ENCODE results near the gene SYT6. TPM values are rescaled to one million over a fixed set of nuclear protein-coding genes. Genes with fewer than 3 reads are reported as not detected.

The SYT6 gene
- total and polyA plus RNA-seq, 3 donors from 2014 or later: 0.43 to 0.78 (median 0.71) TPM

GRCh38 chr1:114104949-114105348 lies 48.7 kb downstream of the SYT6 start:
- 93% methylated on average over 3 of the region's 3 CpGs for WGBS, 2 donors
- intact Hi-C loops (cut with DNase I; ENCODE audit: low total_unique reads): no loop called here
- no peak for TF ChIP-seq CTCF (IDR thresholded peaks at IDR 0.05)
- TF ChIP-seq POLR2A (IDR thresholded peaks at IDR 0.05): no peak
- no peak overlapping the region for H3K27ac ChIP-seq
- H3K27me3 ChIP-seq: no peaks in the 10 kb centered on the region
- DNase-seq: no peak
- H3K4me1 ChIP-seq: no peaks in the 10 kb centered on the region
- H3K36me3 ChIP-seq (ENCODE audit: low read depth, missing control alignments): no peaks in the 10 kb centered on the region
- no peaks in the 10 kb centered on the region for H3K9me3 ChIP-seq
- H3K4me3 ChIP-seq: no peak overlapping the region

- intact Hi-C loops (cut with DNase I; ENCODE audit: low total_unique reads): no loop called here
- no peak for DNase-seq
- TF ChIP-seq POLR2A (IDR thresholded peaks at IDR 0.05) (no peak), CTCF (IDR thresholded peaks at IDR 0.05) (no peak)
Observed at GRCh38 chr1:114103992-114104391, 49.7 kb downstream of the SYT6 start.

GRCh38 chr1:114102136-114102535 lies 51.5 kb downstream of the SYT6 start:
- Histone ChIP-seq H3K27ac (no peak overlapping the region), H3K4me3 (no peak overlapping the region), H3K27me3 (no peaks in the 10 kb centered on the region), H3K9me3 (no peaks in the 10 kb centered on the region), H3K4me1 (no peaks in the 10 kb centered on the region), H3K36me3 (ENCODE audit: low read depth, missing control alignments) (no peaks in the 10 kb centered on the region)
- intact Hi-C loops (cut with DNase I; ENCODE audit: low total_unique reads): no loop called here
- whole genome bisulfite sequencing, 2 donors: 89 to 91% methylated on average over 2 of the region's 2 CpGs
- no peak for TF ChIP-seq POLR2A (IDR thresholded peaks at IDR 0.05)
- TF ChIP-seq CTCF (IDR thresholded peaks at IDR 0.05): no peak
- DNase-seq: no peak

More at GRCh38 chr1:114103992-114104391, 49.7 kb downstream of the SYT6 start:
- Histone ChIP-seq H3K4me1 (no peaks in the 10 kb centered on the region), H3K36me3 (ENCODE audit: low read depth, missing control alignments) (no peaks in the 10 kb centered on the region), H3K9me3 (no peaks in the 10 kb centered on the region), H3K27ac (no peak overlapping the region), H3K4me3 (no peak overlapping the region), H3K27me3 (no peaks in the 10 kb centered on the region)
- 56 to 83% methylated on average over 2 of the region's 2 CpGs for WGBS, 2 donors

- Histone ChIP-seq H3K4me1 (no peaks in the 10 kb centered on the region), H3K9me3 (no peaks in the 10 kb centered on the region), H3K36me3 (ENCODE audit: low read depth, missing control alignments) (no peaks in the 10 kb centered on the region), H3K27me3 (no peaks in the 10 kb centered on the region), H3K4me3 (no peak overlapping the region), H3K27ac (no peak overlapping the region)
- WGBS, 2 donors: 94 to 95% methylated on average over 6 of the region's 6 CpGs
- intact Hi-C loops (cut with DNase I; ENCODE audit: low total_unique reads): no loop called here
- TF ChIP-seq CTCF (IDR thresholded peaks at IDR 0.05) (no peak), POLR2A (IDR thresholded peaks at IDR 0.05) (no peak)
- DNase-seq: no peak
Observed at GRCh38 chr1:114100148-114100547, 53.5 kb downstream of the SYT6 start.

- WGBS, 2 donors: 93 to 94% methylated on average over 4 of the region's 4 CpGs
- Histone ChIP-seq H3K36me3 (ENCODE audit: low read depth, missing control alignments) (no peaks in the 10 kb centered on the region), H3K9me3 (no peaks in the 10 kb centered on the region), H3K4me3 (no peak overlapping the region), H3K4me1 (no peaks in the 10 kb centered on the region), H3K27ac (no peak overlapping the region), H3K27me3 (no peaks in the 10 kb centered on the region)
- TF ChIP-seq POLR2A (IDR thresholded peaks at IDR 0.05): no peak
- TF ChIP-seq CTCF (IDR thresholded peaks at IDR 0.05): no peak
- intact Hi-C loops (cut with DNase I; ENCODE audit: low total_unique reads): no loop called here
- no peak for DNase-seq
Observed at GRCh38 chr1:114099268-114099667, 54.4 kb downstream of the SYT6 start.

Data from testis (tissue), 3 donors.